HFFc6 (cell line): ENCODE data around the gene ZNF804B. TPM values are rescaled to one million over a fixed set of nuclear protein-coding genes. Genes with fewer than 3 reads are reported as not detected.

ENCODE experiments used
- DNase-seq: peaks from one replicate; pipeline ENCODE4 v3.0.0-alpha.2; 2018
- H3K27ac Mint-ChIP-seq: 2 replicates; pipeline ENCODE4 v1.8.0; 2020; ENCODE audit warnings: mild to moderate bottlenecking, mixed read lengths
- H3K27me3 Mint-ChIP-seq: 2 replicates; pipeline ENCODE4 v1.8.0; 2021; ENCODE audit warnings: mild to moderate bottlenecking, moderate library complexity, mixed read lengths; ENCODE audit not compliant: insufficient read depth
- H3K36me3 Mint-ChIP-seq: 2 replicates; pipeline ENCODE4 v1.8.0; 2021; ENCODE audit warnings: low read depth, mixed read lengths
- H3K4me1 Mint-ChIP-seq: 2 replicates; pipeline ENCODE4 v1.8.0; 2020; ENCODE audit warnings: low read depth, mixed read lengths
- H3K4me3 Mint-ChIP-seq: 2 replicates; pipeline ENCODE4 v1.8.0; 2020; ENCODE audit warnings: mild to moderate bottlenecking, moderate library complexity, mixed read lengths
- H3K9me3 Mint-ChIP-seq: 2 replicates; pipeline ENCODE4 v1.8.0; 2020; ENCODE audit warnings: mild to moderate bottlenecking, mixed read lengths
- total RNA-seq, 6 experiments: library from RNA; stranded (reverse); fragmentation: NEBNext Ultra II Directional; extraction: Animal tissue kit (Norgen Biotek cat#: 25700); gene quantifications; 2 replicates in 1 of 6; 3 replicates in 5 of 6; pipeline ENCODE4 v1.2.3, GENCODE V29; 2021
- TF ChIP-seq, protein P1 (sequence below): fragments of 200-600 bp; sonication (generic); IDR thresholded peaks from 2 replicates; pipeline ENCODE4 v1.5.0; 2021; ENCODE audit warnings: antibody characterized with exemption, mild to moderate bottlenecking

Gene ZNF804B
- total RNA-seq, 6 experiments from 2014 or later = not detected

- no peaks in the 10 kb centered on the region for H3K27me3 Mint-ChIP-seq
- no peak overlapping the region for H3K4me3 Mint-ChIP-seq
- no peaks in the 10 kb centered on the region for H3K36me3 Mint-ChIP-seq
- DNase-seq = no peak
- 0 out of 2 replicates have a peak, but pooled peaks cover 4% of the 10 kb centered on the region for H3K9me3 Mint-ChIP-seq
- no peak overlapping the region for H3K27ac Mint-ChIP-seq
- TF ChIP-seq, protein P1, sequence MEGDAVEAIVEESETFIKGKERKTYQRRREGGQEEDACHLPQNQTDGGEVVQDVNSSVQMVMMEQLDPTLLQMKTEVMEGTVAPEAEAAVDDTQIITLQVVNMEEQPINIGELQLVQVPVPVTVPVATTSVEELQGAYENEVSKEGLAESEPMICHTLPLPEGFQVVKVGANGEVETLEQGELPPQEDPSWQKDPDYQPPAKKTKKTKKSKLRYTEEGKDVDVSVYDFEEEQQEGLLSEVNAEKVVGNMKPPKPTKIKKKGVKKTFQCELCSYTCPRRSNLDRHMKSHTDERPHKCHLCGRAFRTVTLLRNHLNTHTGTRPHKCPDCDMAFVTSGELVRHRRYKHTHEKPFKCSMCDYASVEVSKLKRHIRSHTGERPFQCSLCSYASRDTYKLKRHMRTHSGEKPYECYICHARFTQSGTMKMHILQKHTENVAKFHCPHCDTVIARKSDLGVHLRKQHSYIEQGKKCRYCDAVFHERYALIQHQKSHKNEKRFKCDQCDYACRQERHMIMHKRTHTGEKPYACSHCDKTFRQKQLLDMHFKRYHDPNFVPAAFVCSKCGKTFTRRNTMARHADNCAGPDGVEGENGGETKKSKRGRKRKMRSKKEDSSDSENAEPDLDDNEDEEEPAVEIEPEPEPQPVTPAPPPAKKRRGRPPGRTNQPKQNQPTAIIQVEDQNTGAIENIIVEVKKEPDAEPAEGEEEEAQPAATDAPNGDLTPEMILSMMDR = peak; percentile 17; the same call in 1 of the 2 replicates
- H3K4me1 Mint-ChIP-seq = no peaks in the 10 kb centered on the region
Observed at GRCh38 chr7:88835147-88835728, 75.7 kb downstream of the ZNF804B start.

- TF ChIP-seq, protein P1 = no peak
- Mint-ChIP-seq H3K27ac (no peak overlapping the region), H3K36me3 (no peaks in the 10 kb centered on the region), H3K27me3 (no peaks in the 10 kb centered on the region), H3K9me3 (peaks cover 11% of the 10 kb centered on the region), H3K4me3 (no peak overlapping the region), H3K4me1 (no peaks in the 10 kb centered on the region)
- DNase-seq = no peak
Observed at GRCh38 chr7:88842201-88842600, 82.7 kb downstream of the ZNF804B start.

- peaks cover 26% of the 10 kb centered on the region for H3K9me3 Mint-ChIP-seq
- no peaks in the 10 kb centered on the region; the same call in 1 of the 2 replicates for H3K27me3 Mint-ChIP-seq
- no peak overlapping the region for H3K27ac Mint-ChIP-seq
- H3K4me3 Mint-ChIP-seq = no peak overlapping the region
- DNase-seq = no peak
- TF ChIP-seq, protein P1 = no peak
- H3K36me3 Mint-ChIP-seq = no peaks in the 10 kb centered on the region
- no peaks in the 10 kb centered on the region for H3K4me1 Mint-ChIP-seq
Observed at GRCh38 chr7:88845091-88845490, 85.6 kb downstream of the ZNF804B start.

GRCh38 chr7:88851220-88851619, 91.7 kb downstream of the ZNF804B start:
- H3K4me3 Mint-ChIP-seq = no peak overlapping the region

DNA sequence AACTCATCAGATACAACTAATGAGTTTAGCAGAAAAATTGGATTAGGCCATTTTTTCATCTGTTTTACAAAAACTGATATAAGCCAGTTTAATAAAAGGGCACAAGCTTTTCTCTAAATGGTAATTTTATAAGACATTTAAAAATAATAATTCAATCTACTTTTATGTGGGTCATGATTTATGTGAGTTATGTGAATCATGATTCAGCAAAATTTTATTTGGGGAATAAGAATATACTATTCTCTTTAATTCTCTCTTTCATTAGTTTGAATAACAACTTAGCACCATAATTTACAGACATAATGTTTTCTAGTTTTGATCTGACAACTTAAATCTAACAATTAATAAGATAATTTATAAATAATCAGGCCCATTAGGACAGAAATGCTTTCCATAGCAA, 99.8 kb downstream of the ZNF804B start:
- Mint-ChIP-seq H3K4me1 (no peaks in the 10 kb centered on the region), H3K36me3 (no peaks in the 10 kb centered on the region; the same call in 1 of the 2 replicates), H3K4me3 (no peak overlapping the region), H3K27ac (no peak overlapping the region), H3K27me3 (peaks cover 3% of the 10 kb centered on the region; the same call in 1 of the 2 replicates), H3K9me3 (peaks cover 41% of the 10 kb centered on the region)
- TF ChIP-seq, protein P1 = no peak
- DNase-seq = no peak

More at GRCh38 chr7:88851220-88851619, 91.7 kb downstream of the ZNF804B start:
- Mint-ChIP-seq H3K4me1 (no peaks in the 10 kb centered on the region), H3K27me3 (peaks cover 3% of the 10 kb centered on the region), H3K27ac (no peak overlapping the region), H3K36me3 (no peaks in the 10 kb centered on the region), H3K9me3 (peaks cover 41% of the 10 kb centered on the region)
- no peak for DNase-seq
- TF ChIP-seq, protein P1 = no peak
